Measurements from ENCODE around the gene SLC7A14.

The SLC7A14 gene

DNA sequence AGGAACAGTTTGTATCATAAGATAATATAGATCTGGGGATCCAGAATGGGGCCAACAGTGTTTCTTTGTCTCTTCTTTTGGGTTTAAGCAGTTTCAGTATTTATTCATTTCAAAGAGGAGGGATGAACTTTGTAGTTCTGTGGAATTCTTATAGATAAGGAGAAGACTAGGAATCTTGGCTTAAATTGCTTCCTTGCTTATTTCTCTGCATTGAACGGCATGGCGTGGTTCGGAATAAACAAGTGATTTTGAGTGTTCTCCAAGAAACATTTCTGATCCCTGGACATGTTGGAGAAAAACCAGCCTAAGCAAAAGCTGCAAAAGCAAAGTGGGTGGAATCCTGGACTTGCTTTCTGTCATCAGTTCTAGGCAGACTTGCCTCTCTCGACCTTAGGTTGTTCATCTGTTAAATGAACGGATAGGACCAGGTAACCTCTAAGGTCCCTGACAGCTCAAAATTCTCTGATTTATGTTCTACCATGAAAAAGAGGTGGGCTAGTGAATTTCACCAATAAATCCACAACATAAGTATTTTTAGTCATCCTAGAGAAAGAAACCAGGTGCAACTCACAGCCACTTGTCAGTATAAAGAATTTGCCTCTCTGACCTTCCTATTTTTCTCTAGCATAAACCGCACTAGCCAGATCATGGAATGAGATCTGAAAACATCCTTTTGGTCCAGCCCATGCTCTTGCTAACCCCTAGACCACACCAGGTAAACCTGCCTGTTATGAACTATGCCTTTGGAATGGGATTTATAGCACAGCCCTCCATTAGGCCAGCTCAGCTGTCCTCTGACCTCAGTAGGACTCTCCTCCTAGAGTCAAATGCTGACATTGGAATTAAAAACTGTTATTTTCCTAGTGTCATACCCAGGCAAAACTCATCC, 88.4 kb downstream of the SLC7A14 start:
- no peak for DNase-seq (ENCODE audit: low read depth in 2 of 2)

DNA sequence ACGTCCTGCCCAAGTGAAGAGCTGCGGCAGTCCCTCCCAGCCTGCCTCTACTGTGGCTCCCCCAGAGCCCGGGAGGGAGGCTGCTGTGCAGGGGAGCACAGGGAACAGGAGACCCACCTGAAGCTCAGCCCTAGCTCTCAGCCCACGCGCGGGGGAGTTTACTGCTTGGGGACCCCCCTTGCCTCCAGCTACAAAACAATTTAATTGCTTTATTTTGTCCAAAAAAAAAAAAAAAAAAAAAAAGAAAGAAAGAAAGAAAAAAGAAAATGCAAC, 89.1 kb downstream of the SLC7A14 start:
- no peak for DNase-seq (ENCODE audit: low read depth in 2 of 2)

DNA sequence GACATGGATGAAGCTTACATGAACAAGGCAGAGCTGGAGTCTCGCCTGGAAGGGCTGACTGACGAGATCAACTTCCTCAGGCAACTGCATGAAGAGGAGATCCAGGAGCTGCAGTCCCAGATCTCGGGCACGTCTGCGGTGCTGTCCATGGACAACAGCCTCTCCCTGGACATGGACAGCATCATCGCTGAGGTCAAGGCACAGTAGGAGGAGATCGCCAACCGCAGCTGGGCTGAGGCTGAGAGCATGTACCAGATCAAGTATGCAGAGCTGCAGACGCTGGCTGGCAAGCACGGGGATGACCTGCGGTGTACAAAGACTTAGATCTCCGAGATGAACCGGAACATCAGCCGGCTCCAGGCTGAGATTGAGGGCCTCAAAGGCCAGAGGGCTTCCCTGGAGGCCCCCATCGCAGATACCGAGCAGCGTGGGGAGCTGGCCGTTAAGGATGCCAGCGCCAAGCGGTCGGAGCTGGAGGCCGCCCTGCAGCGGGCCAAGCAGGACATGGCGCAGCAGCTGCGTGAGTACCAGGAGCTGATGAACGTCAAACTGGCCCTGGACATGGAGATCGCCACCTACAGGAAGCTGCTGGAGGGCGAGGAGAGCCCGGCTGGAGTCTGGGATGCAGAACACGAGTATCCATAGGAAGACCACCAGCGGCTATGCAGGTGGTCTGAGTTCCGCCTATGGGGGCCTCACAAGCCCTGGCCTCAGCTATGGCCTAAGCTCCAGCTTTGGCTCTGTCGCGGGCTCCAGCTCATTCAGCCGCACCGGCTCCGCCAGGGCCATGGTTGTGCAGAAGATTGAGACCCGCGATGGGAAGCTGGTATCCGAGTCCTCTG, 89.6 kb downstream of the SLC7A14 start:
- DNase-seq (ENCODE audit: low read depth in 2 of 2), result no peak

DNA sequence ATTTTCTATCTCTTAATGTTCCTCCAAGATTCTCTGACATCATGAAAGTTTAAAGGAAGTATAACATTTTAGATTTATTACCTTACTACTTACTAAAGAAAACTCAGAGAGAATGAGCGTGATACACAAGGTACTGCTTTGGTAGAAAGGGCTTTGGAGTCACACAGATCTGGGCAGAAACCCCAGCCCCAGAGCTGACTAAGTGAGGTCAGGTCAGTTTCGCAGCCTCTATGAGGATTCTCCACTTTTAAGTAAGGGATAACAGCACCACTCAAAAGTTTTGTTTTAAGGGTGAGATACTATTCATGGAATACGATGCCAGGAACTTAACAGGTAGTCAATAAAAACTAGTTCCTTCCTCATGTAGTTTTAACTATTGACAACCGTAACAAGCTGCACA, 91.1 kb downstream of the SLC7A14 start:
- no peak for DNase-seq (ENCODE audit: low read depth in 2 of 2)

DNA sequence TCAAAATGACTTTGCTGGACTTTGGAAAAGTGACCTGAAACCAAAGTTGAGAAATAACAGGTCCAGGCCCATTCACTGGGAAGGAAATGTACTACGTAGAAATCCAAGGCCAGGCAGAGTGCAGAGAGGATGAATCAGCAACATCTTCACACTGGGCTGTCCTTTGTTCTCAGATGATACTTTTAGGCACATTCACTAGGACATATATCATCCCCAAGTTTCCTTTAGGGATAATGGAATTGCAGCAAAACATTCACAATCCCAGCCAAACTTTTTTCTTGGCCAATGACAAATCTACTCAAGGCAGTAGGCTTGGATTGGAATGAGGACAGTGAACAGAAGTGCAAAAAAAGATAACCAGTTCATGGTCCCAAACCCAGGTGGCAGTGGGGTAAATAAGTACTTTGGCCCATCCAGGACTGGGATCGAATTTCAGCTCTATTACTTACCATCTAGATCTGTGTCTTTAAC, 92.1 kb downstream of the SLC7A14 start:
- DNase-seq (ENCODE audit: low read depth in 2 of 2), result peak in 1 of 2 experiments; percentile 60

DNA sequence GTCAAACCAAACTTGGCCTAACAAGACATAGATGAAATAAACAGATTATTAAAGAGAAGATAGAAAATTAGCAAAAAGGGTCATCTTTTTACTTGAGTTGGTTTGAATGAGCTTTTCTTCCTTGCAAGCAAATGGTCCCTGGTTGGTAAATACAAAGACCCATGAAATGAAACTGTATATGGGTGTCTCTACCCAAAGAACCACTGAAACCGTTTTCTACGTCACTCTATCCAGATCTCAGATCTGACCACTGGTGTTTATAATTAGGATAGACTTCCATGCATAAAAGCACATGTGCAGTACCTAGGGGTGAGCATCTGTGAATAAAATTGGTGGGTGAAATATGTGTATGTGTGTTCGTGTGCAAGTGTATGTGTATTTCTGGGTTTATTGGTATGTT, 94.0 kb downstream of the SLC7A14 start:
- DNase-seq (ENCODE audit: low read depth in 2 of 2), result no peak

DNA sequence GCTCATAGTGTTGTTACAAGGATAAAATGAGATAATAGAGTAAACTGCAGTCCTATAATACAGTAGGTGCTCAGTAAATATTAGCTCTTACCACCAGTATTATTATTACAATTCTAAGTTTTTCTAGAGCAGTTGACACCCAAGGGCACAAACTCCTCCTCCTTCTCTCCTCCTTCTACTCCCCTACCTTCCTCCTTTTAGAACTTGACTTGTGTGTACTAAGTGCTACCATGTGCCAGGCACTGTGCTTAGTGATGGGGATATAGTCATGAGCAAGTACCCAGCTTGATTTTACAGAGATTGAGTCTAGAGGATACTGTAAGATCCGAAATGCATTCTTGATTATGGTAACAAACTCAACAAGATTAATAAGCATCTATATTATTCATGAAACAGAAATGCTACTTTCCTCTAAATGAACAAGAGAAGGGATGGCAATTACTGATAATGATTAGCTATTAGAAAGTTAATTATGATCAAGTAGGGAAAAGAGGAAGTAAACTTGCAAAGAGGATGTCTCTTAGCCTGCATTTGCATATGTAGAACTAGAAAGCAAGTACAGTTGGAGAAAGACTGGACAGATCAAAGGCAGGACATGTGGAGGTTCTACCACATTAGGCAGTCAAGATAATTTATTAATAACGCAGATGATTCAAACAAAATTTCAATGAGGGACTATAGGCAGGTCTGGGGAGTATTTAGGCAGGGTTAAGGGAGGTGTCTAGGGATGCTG, 94.9 kb downstream of the SLC7A14 start:
- DNase-seq (ENCODE audit: low read depth in 2 of 2), result no peak

DNA sequence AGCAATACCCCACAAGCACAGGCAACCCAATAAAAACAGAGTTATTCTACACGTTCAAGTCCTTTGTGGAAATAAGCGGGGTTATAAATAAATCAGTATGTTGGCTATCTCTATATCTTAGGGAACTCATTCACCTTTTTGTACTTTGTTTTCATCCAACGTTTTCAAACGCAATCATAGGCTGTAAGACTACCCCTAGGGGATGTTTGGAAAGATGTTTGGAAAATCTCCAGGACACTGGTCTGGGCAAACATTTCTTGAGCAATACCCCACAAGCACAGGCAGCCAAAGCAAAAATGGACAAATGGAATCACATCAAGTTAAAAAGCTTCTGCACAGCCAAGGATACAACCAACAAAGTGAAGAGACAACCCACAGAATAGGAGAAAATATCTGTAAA, 97.1 kb downstream of the SLC7A14 start:
- DNase-seq (ENCODE audit: low read depth in 2 of 2), result peak in 1 of 2 experiments; percentile 51

DNA sequence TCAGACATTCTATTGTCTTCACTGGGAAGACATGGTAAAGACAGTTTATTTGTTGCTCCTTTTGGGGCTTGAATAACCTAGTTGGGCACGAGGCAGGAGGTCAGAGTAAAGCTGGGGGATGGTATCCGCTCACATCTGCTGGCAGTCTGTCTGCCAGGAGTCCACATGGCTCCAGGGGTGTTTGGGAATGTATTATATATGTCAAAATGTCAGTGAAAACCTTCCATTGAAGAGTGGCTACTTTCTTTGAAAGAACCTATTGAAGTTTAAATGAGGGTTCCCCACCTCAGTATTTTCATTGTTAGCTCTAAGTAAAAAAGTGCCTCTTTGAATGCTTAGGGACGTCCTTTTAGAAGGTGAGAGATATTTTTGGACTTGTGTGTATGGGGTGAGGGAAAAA, 98.8 kb downstream of the SLC7A14 start:
- DNase-seq (ENCODE audit: low read depth in 2 of 2), result no peak

DNA sequence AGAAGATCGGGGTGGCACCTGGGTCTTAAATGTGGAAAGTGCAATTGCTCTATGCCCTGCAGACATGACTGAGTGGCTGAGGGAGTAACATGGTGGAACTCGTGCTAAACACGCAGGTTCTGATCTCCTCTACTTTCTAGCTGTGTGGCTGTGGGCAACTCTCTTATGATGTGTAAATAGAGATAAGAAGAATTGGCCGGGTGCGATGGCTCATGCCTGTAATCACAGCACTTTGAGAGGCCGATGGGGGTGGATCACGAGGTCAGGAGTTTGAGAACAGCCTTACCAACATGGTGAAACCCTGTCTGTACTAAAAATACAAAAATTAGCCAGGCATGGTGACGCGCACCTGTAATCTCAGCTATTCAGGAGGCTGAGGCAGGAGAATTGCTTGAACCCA, 99.5 kb downstream of the SLC7A14 start:
- DNase-seq (ENCODE audit: low read depth in 2 of 2), result no peak

DNA sequence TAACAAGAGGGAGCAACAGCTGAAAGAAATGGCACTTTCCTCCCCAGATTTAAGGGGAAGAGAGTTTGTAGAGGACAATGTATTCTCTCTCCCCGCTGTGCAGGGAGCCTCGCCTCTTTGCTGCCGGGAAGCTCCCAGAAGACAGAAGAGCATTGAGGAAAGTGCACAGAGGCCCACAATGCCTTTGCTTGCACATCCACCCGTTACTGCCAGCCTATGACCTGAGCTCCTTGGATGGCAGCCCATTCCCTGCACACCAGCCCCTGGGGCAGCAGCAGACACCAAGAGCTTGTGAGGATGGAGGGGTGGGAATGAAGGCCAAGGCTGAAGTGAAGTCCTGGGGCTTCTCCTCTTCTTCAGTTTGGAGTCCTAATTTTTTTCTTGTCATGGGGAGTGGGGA, 100.2 kb downstream of the SLC7A14 start:
- DNase-seq (ENCODE audit: low read depth in 2 of 2), result no peak

DNA sequence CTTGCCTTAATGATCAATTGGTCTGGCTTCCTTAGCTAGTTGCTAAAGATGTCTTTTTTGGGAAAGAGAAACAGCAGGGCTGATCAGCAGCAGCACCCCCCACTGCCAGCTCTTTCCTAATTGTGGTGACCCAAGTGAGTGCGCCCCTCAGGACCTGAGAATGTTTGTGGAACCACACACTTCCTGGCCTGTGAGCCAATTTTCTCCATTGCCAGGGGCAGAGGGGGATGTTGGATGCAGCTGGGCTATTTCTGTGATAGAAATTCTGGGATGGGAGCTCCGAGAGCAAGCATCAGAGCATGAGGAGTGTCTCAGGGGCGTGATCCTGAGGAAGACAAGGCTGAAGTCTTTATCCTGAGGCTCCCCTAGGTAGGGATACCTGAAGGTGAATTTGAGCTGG, 100.6 kb downstream of the SLC7A14 start:
- no peak for DNase-seq (ENCODE audit: low read depth in 2 of 2)

DNA sequence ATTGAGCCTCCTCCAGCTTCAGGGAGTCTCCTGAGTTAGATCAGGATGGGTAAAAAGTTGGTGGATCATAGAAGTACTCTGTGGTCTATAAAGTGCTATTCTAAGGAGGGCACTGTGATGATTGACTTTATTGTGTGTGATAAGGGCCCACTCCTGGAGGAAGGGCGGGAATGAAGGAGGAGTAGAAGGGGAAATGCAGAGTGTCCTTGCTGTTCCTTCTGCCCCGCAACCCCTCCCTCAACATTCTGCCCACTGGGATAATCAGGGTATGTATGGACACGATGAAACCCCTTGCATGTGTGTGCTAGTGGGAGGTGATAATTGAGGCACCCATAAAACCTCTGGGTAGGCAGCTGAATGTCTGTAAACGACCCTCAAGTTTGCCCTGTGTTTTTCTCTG, 101.0 kb downstream of the SLC7A14 start:
- DNase-seq (ENCODE audit: low read depth in 2 of 2), result no peak

DNA sequence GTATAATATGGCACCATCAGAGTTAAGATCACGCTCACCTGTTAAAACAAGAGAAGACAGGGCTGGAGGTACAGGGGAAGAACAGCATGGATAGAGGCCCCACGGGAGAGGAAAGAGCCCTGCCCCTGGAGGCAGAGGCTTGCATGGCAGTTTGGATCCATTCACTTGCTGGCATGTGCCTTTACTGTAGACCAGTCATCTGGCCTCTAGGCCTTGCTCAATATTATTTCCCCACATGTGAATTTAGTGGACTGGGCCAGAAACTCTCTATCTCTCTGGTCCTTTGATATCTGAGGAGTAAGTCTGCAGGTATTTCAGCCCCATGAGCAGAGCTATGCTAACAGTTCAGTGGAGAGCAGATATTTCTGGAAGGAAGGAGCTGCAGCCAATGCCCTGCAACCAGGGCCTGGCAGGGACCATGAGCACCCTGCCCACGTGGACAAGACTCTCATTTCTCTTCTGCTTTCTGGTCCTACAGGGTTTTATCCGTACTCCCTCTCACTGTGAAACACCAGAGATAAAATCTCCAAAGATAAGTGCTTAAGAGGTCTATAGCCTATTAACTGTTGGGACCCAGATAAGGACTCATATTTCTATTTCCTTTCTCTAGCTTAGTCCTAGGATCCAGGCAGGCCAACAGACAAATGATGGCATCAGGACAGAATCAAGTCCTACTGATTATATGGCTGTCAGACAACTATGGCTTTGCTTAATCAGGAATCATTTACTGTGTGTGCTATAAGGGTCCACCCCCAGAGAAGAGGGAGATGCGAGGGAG, 102.2 kb downstream of the SLC7A14 start:
- DNase-seq (ENCODE audit: low read depth in 2 of 2), result no peak

DNA sequence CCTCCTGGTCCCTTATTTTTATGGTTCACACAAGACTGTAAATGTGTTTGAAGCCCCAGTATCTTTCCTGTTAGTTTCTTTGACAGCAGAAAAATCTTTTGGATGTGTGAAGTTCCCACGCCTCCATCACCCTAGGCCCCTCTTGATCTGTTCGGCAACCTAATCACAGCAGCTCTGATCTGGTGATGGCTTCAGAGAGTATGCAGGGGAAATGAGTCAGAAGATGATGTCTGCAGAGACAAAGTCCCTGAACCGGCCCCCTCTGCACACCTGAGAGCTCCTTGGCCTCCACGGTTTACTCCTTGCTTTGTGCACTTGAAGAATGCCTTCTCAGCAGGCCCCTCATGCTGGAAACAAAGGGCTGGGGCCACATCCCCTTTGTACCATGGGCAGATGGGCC, 103.7 kb downstream of the SLC7A14 start:
- DNase-seq (ENCODE audit: low read depth in 2 of 2), result no peak

DNA sequence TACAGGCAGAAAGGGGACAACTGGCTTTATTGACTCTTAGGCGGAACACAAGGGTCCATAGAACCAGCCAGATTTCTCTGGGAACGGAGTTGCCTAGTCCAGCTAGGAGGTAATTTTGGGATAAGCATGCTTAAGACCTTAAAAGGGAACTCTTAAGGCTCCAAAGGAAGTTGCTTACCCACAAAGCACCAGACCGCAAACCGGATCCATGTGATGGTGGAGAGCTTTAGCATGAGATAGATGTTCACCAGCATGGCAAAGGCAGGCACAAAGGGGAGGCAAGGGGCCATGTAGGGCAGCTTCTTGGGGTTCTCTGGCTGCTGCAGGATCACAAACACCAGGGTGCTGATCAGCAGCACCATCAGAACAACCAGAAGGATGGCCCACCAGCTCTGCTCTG, 105.8 kb downstream of the SLC7A14 start:
- DNase-seq (ENCODE audit: low read depth in 2 of 2), result no peak

DNA sequence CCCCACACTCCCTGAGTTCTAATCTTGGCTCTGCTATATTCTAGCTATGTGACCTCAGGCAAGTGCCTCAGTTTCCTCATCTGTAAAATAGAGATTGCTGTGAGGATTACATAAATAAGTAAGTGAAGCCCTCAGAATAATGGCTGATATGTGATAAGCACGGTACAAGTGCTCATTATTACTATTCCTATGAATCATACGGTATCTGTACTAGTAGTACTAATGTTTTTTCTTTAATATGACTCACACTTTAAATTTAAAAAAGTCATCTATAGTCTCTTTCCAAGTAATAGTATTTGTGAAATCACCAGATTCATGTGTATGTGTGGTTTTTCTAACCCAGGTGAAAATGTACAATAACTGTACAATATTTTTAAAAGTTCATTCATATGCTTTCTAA, 108.5 kb downstream of the SLC7A14 start:
- DNase-seq (ENCODE audit: low read depth in 2 of 2), result no peak

DNA sequence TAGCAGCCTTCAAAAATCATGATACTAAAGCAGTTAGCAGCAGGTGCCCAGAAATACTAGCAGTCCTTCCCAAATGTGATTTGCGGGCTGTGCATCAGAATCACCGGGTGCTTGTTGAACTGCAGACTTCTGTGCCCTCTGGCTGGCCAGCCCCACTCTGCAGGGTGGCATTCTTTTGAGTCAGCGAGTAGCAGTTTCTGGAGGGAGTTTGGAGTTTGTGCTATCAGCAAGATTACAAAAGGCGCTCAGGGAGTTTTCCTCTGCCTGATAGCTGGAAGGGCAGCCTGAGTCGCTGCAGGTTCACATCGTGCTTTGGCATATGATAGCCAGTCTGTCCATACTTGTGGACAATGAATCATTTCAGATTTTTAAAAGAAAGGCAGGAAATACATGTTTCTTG, 109.6 kb downstream of the SLC7A14 start:
- no peak for DNase-seq (ENCODE audit: low read depth in 2 of 2)

DNA sequence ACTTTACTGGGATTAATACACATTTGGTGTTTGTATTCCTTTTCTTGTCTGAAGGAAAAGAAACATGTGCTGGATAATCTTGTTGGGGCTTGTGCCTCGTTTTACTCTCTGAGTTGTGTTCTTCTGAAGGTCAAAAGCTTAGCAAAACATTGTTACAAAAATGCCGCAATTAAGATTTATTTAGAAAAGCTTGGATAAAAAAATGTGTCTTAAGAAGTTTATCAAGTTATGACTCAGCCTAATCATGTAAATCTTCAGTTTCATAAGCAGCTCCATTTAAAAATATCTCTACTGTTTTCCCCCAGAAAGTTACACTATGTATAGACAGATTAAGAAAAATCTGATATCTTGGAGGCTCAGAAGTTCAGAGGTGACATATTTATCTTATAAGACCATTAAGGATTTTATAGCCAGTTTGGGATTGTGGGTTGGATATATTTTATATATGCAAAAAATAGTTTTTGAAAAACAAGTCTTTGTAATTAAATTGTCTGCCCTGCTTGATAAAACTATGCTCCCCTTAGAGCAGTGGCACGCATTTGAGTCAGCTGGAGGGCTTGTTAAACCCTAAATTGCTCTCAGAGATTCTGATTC, 110.7 kb downstream of the SLC7A14 start:
- DNase-seq (ENCODE audit: low read depth in 2 of 2), result peak in 1 of 2 experiments; percentile 20

DNA sequence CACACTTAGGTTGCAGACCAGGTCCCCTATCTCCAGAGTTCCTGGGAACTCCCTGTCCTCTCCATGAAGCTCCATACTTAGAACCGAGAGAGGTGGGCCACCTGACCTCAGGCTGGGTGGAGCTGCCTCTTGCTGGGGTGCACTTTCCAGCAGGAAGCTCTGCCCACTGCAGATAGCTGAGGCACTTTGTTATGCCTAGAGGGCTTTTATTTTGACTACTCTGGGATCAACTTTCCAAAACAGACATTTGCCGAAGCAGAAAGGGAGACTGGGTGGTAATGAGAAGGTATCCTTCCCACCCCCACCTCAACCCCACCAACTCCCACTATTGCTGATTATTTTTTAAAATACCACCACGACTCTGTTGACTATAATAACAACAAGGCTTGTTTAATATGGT, 112.5 kb downstream of the SLC7A14 start:
- no peak for DNase-seq (ENCODE audit: low read depth in 2 of 2)

DNA sequence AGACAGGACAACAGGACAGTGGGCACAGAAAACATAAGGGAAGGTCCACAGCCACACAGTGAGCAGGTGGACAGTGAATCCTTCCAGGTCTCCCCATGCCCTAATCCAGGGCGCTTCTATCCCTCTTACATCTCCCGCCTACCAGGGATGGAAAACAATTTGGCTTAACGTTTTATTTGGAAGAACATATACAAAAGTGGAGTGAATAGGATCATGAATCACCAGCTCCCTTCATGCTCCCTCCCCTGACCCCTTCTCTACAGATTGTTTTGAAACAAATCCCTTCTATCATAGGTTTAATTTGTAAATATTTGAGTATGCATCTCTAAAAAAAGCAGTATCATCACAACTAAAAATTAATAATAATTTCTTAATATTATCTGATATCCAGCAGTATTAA, 114.7 kb downstream of the SLC7A14 start:
- no peak for DNase-seq (ENCODE audit: low read depth in 2 of 2)
